A549 treated with Hydrocortisone at 1 μM for 4 hours (cell line): ENCODE results near the gene GFPT1. TPM values are rescaled to one million over a fixed set of nuclear protein-coding genes. Genes with fewer than 3 reads are reported as not detected.

ENCODE experiments used
- total RNA-seq: library from RNA; stranded (reverse); fragments of 200-300 nt; extraction: Qiagen RNA extraction; gene quantifications from 5 replicates; pipeline ENCODE4 v1.2.3, GENCODE V29; 2022

The GFPT1 gene
- 17.4 to 25.4 TPM (median 24.1 TPM) in 5 replicates for total RNA-seq

GRCh38 chr2:69386789-69387734 lies at the start of gene GFPT1:
Gene GFPT1 (minus strand): TSS chr2:69387227. CDS start chr2:69387071, 156 bp downstream.

Other genes starting within 250 kb of the GFPT1 start
- gene NFU1, start 50.2 kb upstream of the GFPT1 start, total RNA-seq = 36.4 to 51.2 TPM (median 46.8 TPM) in 5 replicates